DMS153 treated with DMSO at 0.1 percent for 48 hours (cell line): ENCODE results near the gene ELOVL2.
"Not testable (repeated sequence)": the region's sequence is repeated elsewhere in the genome, so short reads cannot be mapped to it uniquely, and the experiment has no call there.

Source experiments
- DNase-seq: peaks from one replicate; lab custom pipeline; 2025; ENCODE audit not compliant: unreplicated experiment; lab: John Stamatoyannopoulos, UW

The ELOVL2 gene

GRCh38 chr6:11023032-11023431, 21.1 kb downstream of the ELOVL2 start:
- DNase-seq, result no peak

GRCh38 chr6:11021714-11022113, 22.4 kb downstream of the ELOVL2 start:
- DNase-seq, result no peak

- DNase-seq, result no peak
Measured at GRCh38 chr6:11021003-11021402, 23.1 kb downstream of the ELOVL2 start.

GRCh38 chr6:11018225-11018624, 25.9 kb downstream of the ELOVL2 start:
- no peak for DNase-seq

GRCh38 chr6:11017090-11017489, 27.0 kb downstream of the ELOVL2 start:
- no peak for DNase-seq

GRCh38 chr6:11016452-11016851, 27.7 kb downstream of the ELOVL2 start:
- DNase-seq, result no peak

GRCh38 chr6:11015102-11015501, 29.0 kb downstream of the ELOVL2 start:
- DNase-seq, result no peak

GRCh38 chr6:11013721-11014070, 30.4 kb downstream of the ELOVL2 start:
- DNase-seq, result no peak

GRCh38 chr6:11012976-11013720, 31.0 kb downstream of the ELOVL2 start:
- no peak for DNase-seq

GRCh38 chr6:11012295-11012754, 31.8 kb downstream of the ELOVL2 start:
- DNase-seq, result no peak

GRCh38 chr6:11011787-11012234, 32.3 kb downstream of the ELOVL2 start:
- no peak for DNase-seq

- no peak for DNase-seq
Measured at GRCh38 chr6:11009353-11009752, 34.8 kb downstream of the ELOVL2 start.

GRCh38 chr6:11008821-11009220, 35.3 kb downstream of the ELOVL2 start:
- DNase-seq, result no peak

- DNase-seq, result no peak
Measured at GRCh38 chr6:11007715-11008608, 36.1 kb downstream of the ELOVL2 start.

- DNase-seq, result no peak
Measured at GRCh38 chr6:11006061-11006460, 38.0 kb downstream of the ELOVL2 start.

- not testable (repeated sequence) for DNase-seq
Measured at GRCh38 chr6:11003297-11003696, 40.8 kb downstream of the ELOVL2 start.

GRCh38 chr6:11002176-11002575, 41.9 kb downstream of the ELOVL2 start:
- DNase-seq, result no peak

GRCh38 chr6:10999994-11000393, 44.1 kb downstream of the ELOVL2 start:
- DNase-seq, result no peak

GRCh38 chr6:10995114-10995707, 48.9 kb downstream of the ELOVL2 start:
- DNase-seq, result no peak

GRCh38 chr6:10993896-10994295, 50.2 kb downstream of the ELOVL2 start:
- DNase-seq, result no peak

GRCh38 chr6:10991115-10991514, 53.0 kb downstream of the ELOVL2 start:
- no peak for DNase-seq

GRCh38 chr6:10989587-10989986, 54.5 kb downstream of the ELOVL2 start:
- no peak for DNase-seq
